DND-41 (cell line): Measurements from ENCODE around the gene SETSIP.

Experiments used
- ATAC-seq: fragments of 200-7000 bp; cut with Tn5 transposase; 3 replicates; pipeline ENCODE4 v1.9.1; 2021; ENCODE audit warnings: low read depth; ENCODE audit not compliant: insufficient read depth
- DNase-seq: peaks from one replicate; pipeline ENCODE4 v3.0.0-alpha.2; 2020
- H2AFZ ChIP-seq: 2 replicates; pipeline ENCODE4 v1.6.0; 2012; ENCODE audit warnings: low read depth, low read length
- H3K27ac ChIP-seq: 2 replicates; pipeline ENCODE4 v1.5.1; 2012; ENCODE audit warnings: low read length, inconsistent platforms
- H3K27me3 ChIP-seq: fragments of 200-600 bp; sonication (generic); 2 replicates; pipeline ENCODE4 v1.6.0; 2012; ENCODE audit warnings: low read length, mild to moderate bottlenecking, inconsistent platforms; ENCODE audit not compliant: insufficient read depth, poor library complexity
- H3K36me3 ChIP-seq: 2 replicates; pipeline ENCODE4 v1.5.1; 2012; ENCODE audit warnings: low read length, inconsistent platforms; ENCODE audit not compliant: insufficient read depth
- H3K4me1 ChIP-seq: 2 replicates; pipeline ENCODE4 v1.5.1; 2012; ENCODE audit warnings: mild to moderate bottlenecking, low read length; ENCODE audit not compliant: insufficient read depth
- H3K4me2 ChIP-seq: 2 replicates; pipeline ENCODE4 v1.6.0; 2012; ENCODE audit warnings: mild to moderate bottlenecking, moderate library complexity, low read length, inconsistent platforms; ENCODE audit not compliant: insufficient read depth
- H3K4me3 ChIP-seq, 2 experiments: fragments of 200-600 bp in 1 of 2; shearing (Covaris generic) in 1 of 2; 2 replicates each; pipeline ENCODE4 v1.5.1; 2012 to 2016; ENCODE audit warnings: inconsistent platforms in 2 of 2, low read length in 2 of 2, mild to moderate bottlenecking in 2 of 2, low read depth in 1 of 2, moderate library complexity in 1 of 2
- H3K79me2 ChIP-seq: 2 replicates; pipeline ENCODE4 v1.6.0; 2012; ENCODE audit warnings: low read length, inconsistent platforms; ENCODE audit not compliant: insufficient read depth
- H3K9ac ChIP-seq: 2 replicates; pipeline ENCODE4 v1.6.0; 2012; ENCODE audit warnings: low read depth, mild to moderate bottlenecking, inconsistent platforms, low read length, moderate library complexity
- H3K9me3 ChIP-seq: 2 replicates; pipeline ENCODE4 v1.5.1; 2012; ENCODE audit warnings: low read length, moderate library complexity, mild to moderate bottlenecking, inconsistent platforms; ENCODE audit not compliant: insufficient read depth, severe bottlenecking
- H4K20me1 ChIP-seq: 2 replicates; pipeline ENCODE4 v1.6.0; 2012; ENCODE audit warnings: low read length; ENCODE audit not compliant: insufficient read depth
- CTCF ChIP-seq: IDR thresholded peaks from 2 replicates; pipeline ENCODE4 v1.5.1; 2012; ENCODE audit warnings: borderline replicate concordance, low read length, moderate library complexity, mild to moderate bottlenecking; ENCODE audit not compliant: poor library complexity, severe bottlenecking; ENCODE audit errors: extremely low read depth
- EZH2 ChIP-seq: IDR thresholded peaks from 3 replicates; pipeline ENCODE4 v1.6.1; 2012; ENCODE audit warnings: borderline replicate concordance, low read depth, mild to moderate bottlenecking, moderate library complexity, low read length, inconsistent platforms; ENCODE audit not compliant: severe bottlenecking

The SETSIP gene

GRCh38 chr1:92070892-92071291 lies 4.3 kb downstream of the SETSIP start:
- Histone ChIP-seq H3K4me3 (no peak overlapping the region), H3K4me2 (no peak overlapping the region), H3K9me3 (no peaks in the 10 kb centered on the region), H3K27me3 (no peaks in the 10 kb centered on the region), H3K36me3 (no peaks in the 10 kb centered on the region), H3K4me1 (no peaks in the 10 kb centered on the region), H2AFZ (no peak overlapping the region), H3K79me2 (no peaks in the 10 kb centered on the region), H3K9ac (no peak overlapping the region), H4K20me1 (no peaks in the 10 kb centered on the region), H3K27ac (no peak overlapping the region)
- no peak for TF ChIP-seq EZH2
- no peak for TF ChIP-seq CTCF
- DNase-seq = no peak
- no peak for ATAC-seq

DNA sequence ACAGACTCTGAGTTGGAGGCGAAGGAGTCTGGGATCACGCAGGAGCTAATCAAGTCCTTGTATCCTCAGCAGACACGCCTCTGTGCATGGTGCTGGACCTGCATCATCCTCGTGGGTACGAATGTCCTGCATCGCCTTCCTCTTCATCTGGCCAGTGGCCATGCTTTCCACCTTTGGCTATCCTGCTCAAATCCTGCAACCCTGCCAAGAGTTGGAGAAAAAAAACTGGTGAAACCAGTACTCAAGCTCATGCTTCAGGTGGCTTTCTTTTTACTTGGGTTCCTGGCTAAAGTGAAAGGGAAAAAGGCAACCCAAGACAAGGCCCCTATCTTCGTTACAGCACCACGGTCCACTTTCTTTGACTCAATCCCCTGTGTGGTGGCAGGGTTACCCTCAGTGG lies 8.9 kb downstream of the SETSIP start:
- Histone ChIP-seq H3K4me1 (no peaks in the 10 kb centered on the region), H3K36me3 (no peaks in the 10 kb centered on the region), H3K27me3 (no peaks in the 10 kb centered on the region), H3K4me2 (no peak overlapping the region), H3K9ac (no peak overlapping the region), H3K79me2 (no peaks in the 10 kb centered on the region), H4K20me1 (no peaks in the 10 kb centered on the region), H2AFZ (no peak overlapping the region), H3K4me3 (no peak overlapping the region), H3K9me3 (no peaks in the 10 kb centered on the region), H3K27ac (no peak overlapping the region)
- TF ChIP-seq EZH2 (no peak), CTCF (no peak)
- no peak for DNase-seq
- no peak for ATAC-seq

- H3K27ac ChIP-seq = no peak overlapping the region
- no peaks in the 10 kb centered on the region for H3K36me3 ChIP-seq
These were observed 10.2 kb downstream of the SETSIP start for GRCh38 chr1:92065042-92065441.

More at GRCh38 chr1:92065042-92065441, 10.2 kb downstream of the SETSIP start:
- Histone ChIP-seq H2AFZ (no peak overlapping the region), H3K4me1 (no peaks in the 10 kb centered on the region), H3K9ac (no peak overlapping the region), H4K20me1 (no peaks in the 10 kb centered on the region), H3K79me2 (no peaks in the 10 kb centered on the region), H3K4me2 (no peak overlapping the region), H3K27me3 (no peaks in the 10 kb centered on the region), H3K4me3 (no peak overlapping the region), H3K9me3 (no peaks in the 10 kb centered on the region)
- DNase-seq (no peak), ATAC-seq (no peak)
- no peak for TF ChIP-seq EZH2
- peak; percentile 36 for TF ChIP-seq CTCF
